Muscle of leg (tissue), 16 donors: ENCODE data around the gene ALS2. TPM values are rescaled to one million over a fixed set of nuclear protein-coding genes. Genes with fewer than 3 reads are reported as not detected.
A peak's percentile ranks its signal among the peaks of the same experiment; 100 is the strongest.
"Not testable (repeated sequence)": the region's sequence is repeated elsewhere in the genome, so short reads cannot be mapped to it uniquely, and the experiment has no call there.

ENCODE experiments used
- DNase-seq: peaks from one replicate; pipeline ENCODE4 v3.0.0; 2013
- H3K27ac ChIP-seq: one replicate; pipeline ENCODE4 v1.5.1; 2013; ENCODE audit warnings: mild to moderate bottlenecking, low read length, control low read depth
- H3K27me3 ChIP-seq: one replicate; pipeline ENCODE4 v1.6.1; 2013; ENCODE audit warnings: low read length; ENCODE audit not compliant: control insufficient read depth, insufficient read depth
- H3K36me3 ChIP-seq: one replicate; pipeline ENCODE4 v1.6.1; 2013; ENCODE audit warnings: low read length; ENCODE audit not compliant: control insufficient read depth, insufficient read depth
- H3K4me1 ChIP-seq: one replicate; pipeline ENCODE4 v1.6.1; 2013; ENCODE audit warnings: low read length; ENCODE audit not compliant: control insufficient read depth, insufficient read depth
- H3K4me3 ChIP-seq: one replicate; pipeline ENCODE4 v1.5.1; 2013; ENCODE audit warnings: low read length, control low read depth
- H3K9me3 ChIP-seq: replicated peaks from 2 replicates; pipeline ENCODE4 v1.6.1; 2013; ENCODE audit warnings: low read depth, low read length; ENCODE audit not compliant: control insufficient read depth
- WGBS: methylation state at CpG from one replicate; pipeline ENCODE4 v1.1.5; 2013; ENCODE audit warnings: missing lambda C conversion rate; ENCODE audit not compliant: insufficient coverage; 5-methylcytosine and 5-hydroxymethylcytosine counted together
- long read RNA-seq, 11 donors: transcript quantifications; one replicate each; lab custom pipeline, GENCODE V29; 2026
- polyA plus RNA-seq, 8 donors: library from polyadenylated mRNA; unstranded; fragments of 120-200 nt; gene quantifications; one replicate each; pipeline versions ENCODE4 v1.2.1 to v1.2.3, GENCODE V29; 2013; ENCODE audit warnings: inconsistent platforms in 1 of 8, low replicate concordance in 1 of 8; ENCODE audit not compliant: insufficient read length in 8 of 8, insufficient read depth in 1 of 8
- total RNA-seq: library from RNA; stranded (reverse); fragments of 120-200 nt; gene quantifications from one replicate; pipeline ENCODE4 v1.2.4, GENCODE V29; 2013

The ALS2 gene
- total RNA-seq (14.2 TPM), polyA plus RNA-seq (10 to 100 TPM; 11.2 to 20.9 (median 15.6) TPM)
- long read RNA-seq, donor 1 = 0 reads
- long read RNA-seq, donor 2 = 0 reads
- long read RNA-seq, donor 3 = 0 reads
- long read RNA-seq, donor 4, partial matches to known transcripts = 0 of 1 reads
- long read RNA-seq, donor 4, other reads (novel, unspliced or antisense) = 0 of 1 reads
- long read RNA-seq, donor 5, partial matches to known transcripts = 11 of 13 reads
- long read RNA-seq, donor 5, other reads (novel, unspliced or antisense) = 0 of 13 reads
- long read RNA-seq, donor 6, partial matches to known transcripts = 0 of 2 reads
- long read RNA-seq, donor 6, other reads (novel, unspliced or antisense) = 0 of 2 reads
- long read RNA-seq, donor 7, partial matches to known transcripts = 0 of 2 reads
- long read RNA-seq, donor 7, other reads (novel, unspliced or antisense) = 0 of 2 reads
- long read RNA-seq, donor 8, partial matches to known transcripts = 0 of 1 reads
- long read RNA-seq, donor 8, other reads (novel, unspliced or antisense) = 0 of 1 reads
- long read RNA-seq, donor 9 = 0 reads
- long read RNA-seq, donor 10, partial matches to known transcripts = 0 of 1 reads
- long read RNA-seq, donor 10, other reads (novel, unspliced or antisense) = 0 of 1 reads
- long read RNA-seq, donor 11 = 0 reads

DNA sequence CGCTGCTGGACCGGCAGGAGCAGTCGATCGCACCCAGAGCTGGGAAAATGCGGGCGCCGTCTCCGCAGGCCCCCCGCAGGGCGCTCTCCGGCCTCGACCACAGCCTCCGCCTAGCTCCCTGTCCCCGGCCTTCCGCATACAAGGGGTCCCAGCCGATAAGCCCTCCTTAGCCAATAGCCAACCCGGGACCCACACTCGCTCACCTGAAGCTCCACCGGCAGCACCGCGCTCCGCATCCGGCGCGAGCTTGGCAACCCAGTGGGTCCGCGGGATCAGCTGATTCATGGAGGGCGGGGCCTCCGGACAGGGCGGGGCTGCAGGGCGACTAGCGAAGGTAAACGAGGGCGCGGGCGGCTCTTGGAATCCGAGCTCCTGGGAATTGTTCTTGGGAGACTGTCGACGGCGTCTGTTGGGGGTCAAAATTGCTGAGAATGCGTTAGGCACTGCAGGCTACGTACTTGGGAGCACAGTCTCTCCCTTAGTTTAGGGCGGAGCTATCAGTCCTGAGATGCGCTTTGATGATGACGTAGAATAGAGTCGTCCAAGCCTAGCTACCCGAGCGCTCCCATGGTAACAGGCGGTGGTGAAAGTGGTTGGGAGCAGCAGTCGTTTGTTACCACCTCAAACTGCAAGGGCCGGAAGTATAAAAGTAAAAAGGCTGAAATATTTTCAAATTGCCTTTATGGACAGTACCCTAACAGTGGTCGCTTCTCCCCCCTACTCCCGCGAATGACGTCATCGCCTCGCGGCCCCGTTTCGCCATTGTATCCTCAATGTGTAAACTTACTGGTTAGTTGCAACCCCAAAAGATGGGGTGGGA lies at the start of gene ALS2:
Gene ALS2, minus strand, starts transcription at position 260 of the 820 bp plus-strand sequence. CDS start 12,048 bp downstream, outside the sequence.
- no peaks in the 10 kb centered on the region for H3K36me3 ChIP-seq
- H3K4me3 ChIP-seq = peak within 1 kb of the TSS; percentile 92
- H3K4me1 ChIP-seq = peaks cover 10% of the 10 kb centered on the region
- H3K27ac ChIP-seq = peak within 1 kb of the TSS; percentile 92
- DNase-seq = peak; percentile 99
- peaks cover 2% of the 10 kb centered on the region for H3K27me3 ChIP-seq
- H3K9me3 ChIP-seq = no peaks in the 10 kb centered on the region
- under 1% methylated on average over 48 of the region's 60 CpGs for WGBS

DNA sequence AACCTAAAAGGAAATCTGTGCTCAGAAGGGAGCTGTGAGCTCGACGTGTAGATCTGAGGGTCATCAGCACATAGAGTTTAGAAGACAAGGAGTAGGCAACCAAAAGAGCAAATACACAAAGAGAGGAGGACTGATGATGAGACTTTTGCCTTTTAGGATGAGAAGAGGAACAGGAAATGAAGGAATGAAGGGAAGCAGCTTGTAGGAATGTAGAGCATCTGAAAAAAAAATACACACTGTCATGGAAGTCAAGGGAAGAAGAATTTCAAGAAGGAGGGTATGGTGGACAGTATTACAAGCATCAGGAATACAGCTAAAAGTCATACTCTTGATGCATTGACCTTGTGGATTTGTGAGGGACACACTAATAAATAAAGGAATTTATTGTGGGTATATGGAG lies 47.5 kb upstream of the ALS2 start:
- H3K36me3 ChIP-seq = no peaks in the 10 kb centered on the region
- 74% methylated on average over 2 of the region's 2 CpGs for WGBS
- no peaks in the 10 kb centered on the region for H3K4me1 ChIP-seq
- H3K9me3 ChIP-seq = no peaks in the 10 kb centered on the region
- H3K27me3 ChIP-seq = no peaks in the 10 kb centered on the region
- no peak overlapping the region for H3K27ac ChIP-seq
- DNase-seq = no peak
- H3K4me3 ChIP-seq = no peak overlapping the region

DNA sequence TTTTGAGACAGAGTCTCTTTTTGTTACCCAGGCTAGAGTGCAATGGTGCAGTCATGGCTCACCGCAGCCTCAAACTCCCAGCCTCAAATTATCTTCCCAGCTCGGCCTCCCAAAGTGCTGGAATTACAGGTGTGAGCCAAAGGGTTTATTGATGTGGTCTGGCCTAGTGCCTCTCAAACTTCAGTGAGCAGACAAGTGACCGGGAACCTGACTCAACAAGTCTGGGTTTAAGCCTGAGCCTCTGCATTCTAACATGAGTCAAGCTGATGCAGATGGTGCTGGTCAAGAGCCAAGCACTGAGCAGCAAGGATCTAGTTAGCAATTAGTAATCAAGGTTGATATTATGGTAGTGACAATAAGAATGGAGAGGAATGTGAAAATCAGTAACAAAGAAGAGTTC lies 46.9 kb upstream of the ALS2 start:
- no peak overlapping the region for H3K4me3 ChIP-seq
- 82% methylated on average over 1 of the region's 3 CpGs for WGBS
- H3K4me1 ChIP-seq = no peaks in the 10 kb centered on the region
- no peaks in the 10 kb centered on the region for H3K27me3 ChIP-seq
- no peak for DNase-seq
- H3K36me3 ChIP-seq = no peaks in the 10 kb centered on the region
- no peaks in the 10 kb centered on the region for H3K9me3 ChIP-seq
- no peak overlapping the region for H3K27ac ChIP-seq

DNA sequence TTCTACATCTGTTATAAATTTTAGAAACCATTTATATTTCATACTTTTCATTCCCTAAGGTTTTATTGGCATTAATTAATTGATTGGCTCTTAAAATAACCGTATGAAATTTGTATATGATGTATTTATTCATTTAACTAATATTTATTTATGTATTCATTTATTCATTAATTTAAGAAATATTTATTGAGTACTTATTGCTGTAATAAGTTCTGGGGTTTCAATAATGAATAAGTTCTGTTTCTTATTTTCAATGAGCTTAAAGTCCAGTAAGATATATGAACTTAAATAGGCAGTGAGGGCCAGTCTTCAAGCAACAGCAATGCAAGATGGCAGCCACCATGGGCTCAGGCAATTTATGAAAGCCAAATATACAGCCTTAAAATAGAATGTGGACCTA lies 43.5 kb upstream of the ALS2 start:
- Histone ChIP-seq H3K9me3 (no peaks in the 10 kb centered on the region), H3K27me3 (no peaks in the 10 kb centered on the region), H3K4me1 (no peaks in the 10 kb centered on the region), H3K36me3 (no peaks in the 10 kb centered on the region), H3K4me3 (no peak overlapping the region), H3K27ac (no peak overlapping the region)
- no peak for DNase-seq
- no CpG with 5 or more reads among the region's 1 CpG for WGBS

DNA sequence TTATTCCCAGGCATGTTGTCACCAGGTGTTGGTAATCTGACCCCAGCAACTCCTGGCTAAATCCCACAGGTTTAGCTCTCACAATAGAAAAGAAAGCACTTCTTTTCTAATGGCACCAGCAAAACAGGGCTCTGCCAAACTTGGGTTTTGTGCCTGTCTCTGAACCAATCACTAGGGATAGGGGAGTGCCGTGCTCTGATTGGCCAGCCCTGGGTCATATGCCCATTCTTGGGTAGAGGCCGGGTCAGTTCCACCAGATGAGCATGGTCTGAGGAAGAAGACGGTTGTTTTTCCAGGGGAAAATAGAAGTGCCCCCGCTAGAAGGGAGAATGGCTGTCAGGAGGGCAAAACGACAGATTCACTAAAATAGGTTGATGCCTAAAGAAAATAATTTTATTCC lies 40.3 kb upstream of the ALS2 start:
- Histone ChIP-seq H3K9me3 (no peaks in the 10 kb centered on the region), H3K4me3 (no peak overlapping the region), H3K27me3 (no peaks in the 10 kb centered on the region), H3K4me1 (no peaks in the 10 kb centered on the region), H3K36me3 (no peaks in the 10 kb centered on the region), H3K27ac (no peak overlapping the region)
- DNase-seq = no peak
- WGBS = 50% methylated on average over 2 of the region's 5 CpGs

DNA sequence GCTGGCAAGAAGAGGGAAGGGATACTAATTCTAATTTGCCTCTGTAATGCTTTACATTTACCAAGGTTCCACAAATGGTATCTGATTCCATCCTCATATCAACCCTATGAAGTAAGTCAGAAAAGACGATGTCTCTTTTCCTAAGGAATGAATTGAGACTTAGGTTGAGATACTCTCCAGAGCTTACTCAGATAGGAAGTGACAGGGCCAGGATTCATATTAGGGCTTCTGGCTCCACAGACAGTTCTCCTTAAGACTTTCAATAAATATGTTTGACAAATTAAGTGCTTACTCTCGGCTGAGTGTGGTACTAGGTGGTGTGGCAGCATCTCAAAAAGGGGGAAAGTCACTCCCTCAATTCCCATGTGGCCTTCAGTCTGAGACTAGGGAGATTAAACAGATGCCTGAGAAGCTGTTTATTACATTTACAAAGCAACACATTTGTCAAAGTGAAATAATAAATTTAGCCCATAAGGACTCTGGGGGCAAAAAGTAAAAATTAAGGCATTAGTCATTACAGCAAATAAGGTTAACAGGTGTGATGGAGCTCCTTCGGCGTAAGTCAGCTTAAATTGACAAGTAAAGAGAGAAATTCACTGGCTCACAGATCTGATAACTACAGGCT lies 39.8 kb upstream of the ALS2 start:
- Histone ChIP-seq H3K4me3 (no peak overlapping the region), H3K27ac (no peak overlapping the region), H3K4me1 (no peaks in the 10 kb centered on the region), H3K36me3 (no peaks in the 10 kb centered on the region), H3K27me3 (no peaks in the 10 kb centered on the region), H3K9me3 (no peaks in the 10 kb centered on the region)
- no peak for DNase-seq
- no CpG with 5 or more reads among the region's 4 CpGs for WGBS

DNA sequence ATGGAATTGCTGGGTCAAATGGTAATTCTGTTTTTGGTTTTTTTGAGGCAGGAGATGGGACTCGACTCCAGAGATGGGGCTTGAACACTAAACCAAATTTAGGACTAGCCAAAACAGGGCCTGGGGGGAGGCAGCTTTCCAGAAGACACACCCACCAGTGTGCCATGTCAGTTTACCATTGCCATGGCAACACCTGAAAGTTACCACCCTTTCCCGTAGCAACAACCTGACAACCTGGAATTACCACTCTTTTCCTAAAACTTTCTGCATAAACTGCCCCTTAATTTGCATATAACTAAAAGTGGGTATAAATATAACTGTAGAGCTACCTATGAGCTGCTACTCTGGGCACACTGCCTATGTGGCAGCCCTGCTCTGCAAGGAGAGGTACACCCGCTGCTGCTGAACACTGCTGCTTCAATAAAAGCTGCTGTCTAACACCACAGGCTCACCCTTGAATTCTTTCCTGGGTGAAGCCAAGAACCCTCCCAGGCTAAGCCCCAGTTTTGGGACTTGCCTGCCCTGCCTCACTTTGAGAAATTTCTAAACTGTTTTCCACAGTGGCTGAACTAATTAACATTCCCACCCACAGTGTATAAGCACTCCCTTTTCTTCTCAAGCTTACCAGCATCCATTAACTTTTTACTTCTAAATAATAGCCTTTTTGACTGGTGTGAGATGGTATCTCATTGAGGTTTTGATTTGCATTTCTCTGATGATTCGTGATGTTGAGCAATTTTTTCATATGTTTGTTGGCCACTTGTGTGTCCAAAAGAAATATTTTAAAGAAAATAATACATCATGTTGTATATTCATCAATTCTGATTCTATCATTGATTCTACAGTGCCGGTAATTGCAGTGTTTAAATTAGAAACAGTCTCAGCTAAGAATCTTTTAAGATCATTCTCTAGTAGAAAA lies 36.2 kb upstream of the ALS2 start:
- H3K4me1 ChIP-seq = no peaks in the 10 kb centered on the region
- no peaks in the 10 kb centered on the region for H3K27me3 ChIP-seq
- H3K27ac ChIP-seq = no peak overlapping the region
- no peaks in the 10 kb centered on the region for H3K9me3 ChIP-seq
- H3K4me3 ChIP-seq = no peak overlapping the region
- no peaks in the 10 kb centered on the region for H3K36me3 ChIP-seq
- WGBS = 89% methylated on average over 2 of the region's 5 CpGs
- no peak for DNase-seq

DNA sequence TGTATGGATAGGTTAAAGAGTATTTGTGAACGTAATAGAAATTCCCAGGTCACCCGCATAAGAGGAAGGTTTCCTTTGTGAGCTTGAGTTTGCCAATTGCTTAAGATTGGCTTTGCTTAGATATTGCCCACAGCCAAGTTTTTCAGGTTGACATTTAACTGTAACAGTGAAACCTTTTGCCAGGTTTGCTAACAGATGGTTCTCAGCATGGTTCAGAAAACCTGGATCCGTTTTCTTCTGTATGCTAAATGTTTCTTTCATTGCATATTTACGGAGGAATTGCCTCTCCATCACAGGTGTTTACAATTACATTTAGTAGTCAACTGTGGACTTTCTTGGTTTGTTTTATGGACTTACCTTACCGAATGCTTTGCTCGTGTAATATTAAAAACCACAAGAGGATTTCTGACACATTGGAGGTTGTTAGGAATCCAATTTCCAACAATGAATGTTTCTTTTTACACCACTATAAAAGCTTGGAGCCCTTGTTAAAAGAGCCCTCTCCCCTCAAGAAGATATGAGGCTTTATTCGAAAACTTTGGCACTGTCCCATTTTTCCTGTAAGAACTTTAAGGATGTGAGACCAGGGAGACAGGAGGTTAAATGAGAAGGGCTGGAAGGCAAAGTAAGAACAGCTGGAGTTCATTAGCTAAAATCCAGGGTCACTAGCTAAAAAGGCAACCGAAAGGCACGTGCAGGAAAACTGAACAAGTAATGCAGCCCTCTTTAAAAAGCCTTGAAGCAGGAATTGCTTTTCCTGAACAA lies 33.4 kb upstream of the ALS2 start:
- Histone ChIP-seq H3K27me3 (no peaks in the 10 kb centered on the region), H3K4me3 (no peak overlapping the region), H3K4me1 (no peaks in the 10 kb centered on the region), H3K36me3 (no peaks in the 10 kb centered on the region), H3K27ac (no peak overlapping the region), H3K9me3 (no peaks in the 10 kb centered on the region)
- WGBS = 31% methylated on average over 4 of the region's 9 CpGs
- DNase-seq = peak; percentile 80

DNA sequence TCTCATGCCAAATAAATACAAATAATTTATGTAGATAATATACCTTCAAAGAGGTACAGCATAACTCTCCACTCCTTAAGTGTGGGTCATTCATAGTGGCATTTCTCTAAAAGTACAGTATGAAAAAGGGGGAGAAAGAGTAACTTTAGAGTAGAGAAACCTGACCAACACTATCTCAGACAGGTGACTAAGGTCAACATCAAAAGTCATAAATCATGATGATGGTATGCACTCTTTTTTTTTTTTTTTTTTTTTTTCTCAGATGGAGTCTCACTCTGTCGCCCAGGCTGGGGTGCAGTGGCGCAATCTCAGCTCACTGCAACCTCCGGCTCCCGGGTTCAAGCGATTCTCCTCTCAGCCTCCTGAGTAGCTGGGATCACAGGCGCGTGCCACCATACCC lies 29.9 kb upstream of the ALS2 start:
- H3K4me1 ChIP-seq, H3K36me3 ChIP-seq, H3K27me3 ChIP-seq, H3K27ac ChIP-seq, DNase-seq, H3K9me3 ChIP-seq, H3K4me3 ChIP-seq: not testable (repeated sequence)
- WGBS = 93% methylated on average over 5 of the region's 7 CpGs
